Ascending aorta (tissue), 2 donors: ENCODE data around the gene GTF3C6. TPM values are rescaled to one million over a fixed set of nuclear protein-coding genes. Genes with fewer than 3 reads are reported as not detected.
"Not testable (repeated sequence)": the region's sequence is repeated elsewhere in the genome, so short reads cannot be mapped to it uniquely, and the experiment has no call there.

Experiments used
- DNase-seq, 2 donors: peaks; one replicate each; pipeline ENCODE4 v3.0.0-alpha.2; 2019; ENCODE audit warnings: low spot score in 2 of 2
- H3K27ac ChIP-seq, 2 donors: fragments of 200-600 bp; sonication (generic); one replicate each; pipeline ENCODE4 v1.5.1; 2016 to 2017; ENCODE audit warnings: mild to moderate bottlenecking in 1 of 2
- H3K27me3 ChIP-seq: fragments of 200-600 bp; sonication (generic); one replicate; pipeline ENCODE4 v1.5.1; 2017
- H3K36me3 ChIP-seq, 2 donors: fragments of 200-600 bp; sonication (generic); one replicate each; pipeline ENCODE4 v1.5.1; 2016
- H3K4me1 ChIP-seq, 2 donors: fragments of 200-600 bp; sonication (generic); one replicate each; pipeline ENCODE4 v1.5.1; 2016 to 2017; ENCODE audit warnings: mild to moderate bottlenecking in 1 of 2
- H3K4me3 ChIP-seq, 2 donors: fragments of 200-600 bp; sonication (generic); one replicate each; pipeline ENCODE4 v1.5.1; 2016 to 2017; ENCODE audit warnings: mild to moderate bottlenecking in 1 of 2
- H3K9me3 ChIP-seq, 2 donors: fragments of 200-600 bp; sonication (generic); one replicate each; pipeline ENCODE4 v1.5.1; 2016
- intact Hi-C: fragments of 100-400 bp; cut with DNase I; formaldehyde crosslinking; loops from one replicate; pipeline ENCODE4 v1.15.1; 2023
- total RNA-seq: library from RNA; depleted of rRNA; stranded (reverse); fragments of >200 nt; gene quantifications from one replicate; pipeline ENCODE4 v1.1.0, GENCODE V29; 2016
- TF ChIP-seq, protein P1 (sequence below), 3 experiments: fragments of 200-600 bp in 2 of 3; fragments of 450-650 bp in 1 of 3; sonication (generic) in 2 of 3; IDR thresholded peaks; one replicate each; pipeline ENCODE4 v1.5.1; 2016 to 2019; ENCODE audit warnings: antibody characterized with exemption in 3 of 3, mild to moderate bottlenecking in 1 of 3, moderate library complexity in 1 of 3

GTF3C6 gene
- total RNA-seq, 1 donor from 2014 or later, result 31.9 TPM

DNA sequence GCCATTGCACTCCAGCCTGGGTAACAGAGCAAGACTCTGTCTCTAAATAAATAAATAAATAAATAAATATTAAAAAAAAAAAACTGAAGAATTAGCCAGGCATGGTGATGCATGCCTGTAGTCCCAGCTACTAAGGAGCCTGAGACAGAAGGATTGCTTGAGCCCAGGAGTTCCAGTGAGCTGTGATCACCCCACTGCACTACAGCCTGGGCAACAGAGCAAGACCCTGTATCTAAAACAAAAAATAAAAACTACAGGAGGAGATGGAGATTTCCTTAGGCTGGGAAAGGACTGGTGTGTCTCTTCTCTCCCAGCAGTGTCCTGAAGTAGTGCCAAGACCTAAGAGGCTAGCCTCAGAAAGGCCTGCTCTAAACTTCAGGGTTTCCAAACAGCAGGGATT is 8.1 kb upstream of the GTF3C6 start:
- Histone ChIP-seq H3K4me3 (no peak overlapping the region), H3K27ac (no peak overlapping the region), H3K9me3 (no peaks in the 10 kb centered on the region), H3K36me3 (no peaks in the 10 kb centered on the region), H3K4me1 (no peaks in the 10 kb centered on the region), H3K27me3 (no peaks in the 10 kb centered on the region)
- TF ChIP-seq, protein P1, sequence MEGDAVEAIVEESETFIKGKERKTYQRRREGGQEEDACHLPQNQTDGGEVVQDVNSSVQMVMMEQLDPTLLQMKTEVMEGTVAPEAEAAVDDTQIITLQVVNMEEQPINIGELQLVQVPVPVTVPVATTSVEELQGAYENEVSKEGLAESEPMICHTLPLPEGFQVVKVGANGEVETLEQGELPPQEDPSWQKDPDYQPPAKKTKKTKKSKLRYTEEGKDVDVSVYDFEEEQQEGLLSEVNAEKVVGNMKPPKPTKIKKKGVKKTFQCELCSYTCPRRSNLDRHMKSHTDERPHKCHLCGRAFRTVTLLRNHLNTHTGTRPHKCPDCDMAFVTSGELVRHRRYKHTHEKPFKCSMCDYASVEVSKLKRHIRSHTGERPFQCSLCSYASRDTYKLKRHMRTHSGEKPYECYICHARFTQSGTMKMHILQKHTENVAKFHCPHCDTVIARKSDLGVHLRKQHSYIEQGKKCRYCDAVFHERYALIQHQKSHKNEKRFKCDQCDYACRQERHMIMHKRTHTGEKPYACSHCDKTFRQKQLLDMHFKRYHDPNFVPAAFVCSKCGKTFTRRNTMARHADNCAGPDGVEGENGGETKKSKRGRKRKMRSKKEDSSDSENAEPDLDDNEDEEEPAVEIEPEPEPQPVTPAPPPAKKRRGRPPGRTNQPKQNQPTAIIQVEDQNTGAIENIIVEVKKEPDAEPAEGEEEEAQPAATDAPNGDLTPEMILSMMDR (IDR thresholded peaks at IDR 0.05), result no peak
- no peak for DNase-seq
- intact Hi-C loops, result no loop called here

DNA sequence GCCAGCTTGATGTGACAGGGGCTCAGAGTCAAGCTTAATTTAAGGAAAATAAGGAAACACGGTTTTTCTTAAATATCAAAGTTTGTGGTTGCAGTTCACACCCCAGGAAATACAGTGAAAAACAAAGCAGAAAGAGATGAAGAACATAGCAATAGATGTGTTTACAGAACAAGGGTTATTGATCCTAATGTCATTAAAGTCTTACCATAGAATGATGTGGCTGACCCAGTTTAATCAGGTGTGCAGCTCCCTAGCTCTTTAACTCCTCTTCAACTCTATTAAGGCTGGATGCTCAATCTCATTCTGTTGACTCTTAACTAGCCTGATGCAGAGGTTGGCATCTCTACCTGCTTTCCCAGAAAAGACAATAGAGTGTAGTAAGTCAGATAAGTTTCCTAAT is 7.5 kb upstream of the GTF3C6 start:
- no peaks in the 10 kb centered on the region for H3K9me3 ChIP-seq
- TF ChIP-seq, protein P1 (IDR thresholded peaks at IDR 0.05), result no peak
- intact Hi-C loops, result no loop called here
- H3K27ac ChIP-seq, result no peak overlapping the region
- H3K4me3 ChIP-seq, result no peak overlapping the region
- no peaks in the 10 kb centered on the region for H3K27me3 ChIP-seq
- no peaks in the 10 kb centered on the region for H3K36me3 ChIP-seq
- H3K4me1 ChIP-seq, result no peaks in the 10 kb centered on the region
- DNase-seq, result no peak

DNA sequence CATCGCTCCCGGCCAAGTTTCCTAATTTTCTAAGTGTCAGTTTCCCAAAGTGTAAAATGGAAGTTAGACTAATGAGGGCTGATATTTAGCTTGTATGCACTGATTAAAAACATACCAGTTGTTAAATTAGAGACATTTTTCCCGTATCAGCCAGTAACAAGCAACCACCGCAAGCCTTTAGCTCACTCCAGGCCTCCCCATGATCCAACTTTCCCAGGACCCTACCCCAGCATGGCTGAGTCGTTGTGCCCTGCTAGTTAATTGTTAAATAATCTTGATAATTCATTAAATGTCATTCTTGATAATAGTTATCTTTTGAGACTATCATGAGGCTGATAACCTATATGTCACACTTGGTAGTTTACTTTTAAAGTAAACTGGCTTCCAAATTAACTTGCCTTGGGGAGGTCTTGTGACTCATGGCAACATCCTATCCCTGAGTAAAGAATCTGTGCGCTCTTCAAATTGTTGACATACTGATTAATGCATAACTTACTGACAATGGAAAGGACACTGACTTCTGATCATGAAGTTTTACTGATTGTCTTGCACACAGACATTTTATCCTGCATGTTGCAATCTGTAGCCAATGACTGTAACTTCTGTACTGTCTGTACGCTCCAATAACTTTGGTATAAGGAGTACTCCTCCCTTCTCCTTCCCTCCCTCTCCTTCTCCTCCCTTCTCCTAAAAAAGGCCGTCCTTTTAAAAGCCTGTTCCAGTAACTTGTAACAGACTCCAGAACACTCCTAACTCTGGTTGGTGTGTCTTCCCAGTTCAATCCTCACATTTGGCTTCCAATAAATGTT is 6.3 kb upstream of the GTF3C6 start:
- no peaks in the 10 kb centered on the region for H3K36me3 ChIP-seq
- intact Hi-C loops, result no loop called here
- no peaks in the 10 kb centered on the region for H3K9me3 ChIP-seq
- H3K4me1 ChIP-seq, result no peaks in the 10 kb centered on the region
- H3K27me3 ChIP-seq, result no peaks in the 10 kb centered on the region
- H3K27ac ChIP-seq, result no peak overlapping the region
- TF ChIP-seq, protein P1 (IDR thresholded peaks at IDR 0.05), result no peak
- no peak for DNase-seq
- no peak overlapping the region for H3K4me3 ChIP-seq

DNA sequence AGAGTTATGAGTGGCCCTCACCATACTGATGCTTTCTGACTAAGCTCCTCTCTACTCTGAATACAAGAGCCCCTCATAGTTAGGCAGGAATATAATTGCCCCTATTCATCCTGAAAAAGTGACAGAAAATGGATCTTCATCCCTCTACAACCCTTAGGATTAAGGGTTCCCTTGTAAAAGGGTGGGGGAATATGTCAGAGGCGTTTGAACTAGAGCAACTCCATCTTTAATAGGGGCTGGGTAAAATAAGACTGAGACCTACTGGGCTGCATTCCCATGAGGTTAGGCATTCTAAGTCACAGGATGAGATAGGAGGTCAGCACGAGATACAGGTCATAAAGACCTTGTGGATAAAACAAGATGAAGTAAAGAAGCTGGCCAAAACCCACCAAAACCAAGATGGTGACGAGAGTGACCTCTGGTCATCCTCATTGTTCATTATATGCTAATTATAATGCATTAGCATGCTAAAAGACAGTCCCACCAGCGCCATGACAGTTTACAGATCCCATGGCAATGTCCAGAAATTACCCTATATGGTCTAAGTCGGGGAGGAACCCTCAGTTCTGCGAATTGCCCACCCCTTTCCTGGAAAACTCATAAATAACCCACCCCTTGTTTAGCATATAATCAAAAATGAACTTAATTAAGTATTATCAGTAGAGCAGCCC is 4.7 kb upstream of the GTF3C6 start:
- no peak for DNase-seq
- TF ChIP-seq, protein P1 (IDR thresholded peaks at IDR 0.05), result no peak
- intact Hi-C loops, result no loop called here

DNA sequence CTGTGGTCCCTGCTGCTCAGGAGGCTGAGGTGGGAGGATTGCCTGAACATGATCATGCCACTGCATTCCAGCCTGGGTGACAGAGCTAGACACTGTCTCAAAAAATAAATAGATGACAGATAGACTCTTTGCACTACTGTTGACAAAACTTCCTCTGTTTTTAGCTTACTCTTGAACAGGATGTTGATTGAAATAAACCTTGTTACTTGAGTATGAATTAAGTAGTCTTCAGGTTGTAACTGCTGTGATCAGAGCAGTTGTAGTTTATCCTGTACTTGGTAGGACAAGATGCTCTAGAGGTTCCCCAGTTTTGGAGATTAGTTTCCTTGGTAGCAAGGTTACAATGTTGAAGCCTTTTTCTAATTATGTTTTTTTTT is 1.5 kb downstream of the GTF3C6 start:
- TF ChIP-seq, protein P1 (IDR thresholded peaks at IDR 0.05), result no peak

More for the DNA sequence above, 4.7 kb upstream of the GTF3C6 start:
- H3K36me3 ChIP-seq, result no peaks in the 10 kb centered on the region
- H3K27ac ChIP-seq, result no peak overlapping the region
- H3K4me1 ChIP-seq, result peaks cover 0 to 2% of the 10 kb centered on the region in 2 donors
- no peaks in the 10 kb centered on the region for H3K27me3 ChIP-seq
- H3K9me3 ChIP-seq, result no peaks in the 10 kb centered on the region
- H3K4me3 ChIP-seq, result no peak overlapping the region

DNA sequence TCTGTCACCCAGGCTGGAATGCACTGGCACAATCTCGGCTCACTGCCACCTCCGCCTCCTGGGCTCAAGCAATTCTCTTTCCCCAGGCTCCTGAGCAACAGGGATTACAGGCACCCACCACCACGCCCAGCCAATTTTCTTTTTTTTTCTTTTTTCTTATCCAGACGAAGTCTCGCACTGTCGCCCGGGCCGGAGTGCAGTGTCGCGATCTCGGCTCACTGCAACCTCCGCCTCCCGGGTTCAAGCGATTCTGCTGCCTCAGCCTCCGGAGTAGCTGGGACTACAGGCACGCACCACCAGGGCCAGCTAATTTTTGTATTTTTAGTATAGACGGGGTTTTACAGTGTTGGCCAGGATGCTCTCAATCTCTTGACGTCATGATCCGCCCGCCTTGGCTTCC is 4.1 kb downstream of the GTF3C6 start:
- H3K4me3 ChIP-seq, DNase-seq, H3K4me1 ChIP-seq, intact Hi-C loops, H3K27me3 ChIP-seq, H3K27ac ChIP-seq, H3K9me3 ChIP-seq: not testable (repeated sequence)
- peaks cover 38 to 59% of the 10 kb centered on the region in 2 donors for H3K36me3 ChIP-seq

More for the DNA sequence above, 1.5 kb downstream of the GTF3C6 start:
- no peak overlapping the region for H3K27ac ChIP-seq
- peaks cover 0 to 2% of the 10 kb centered on the region in 2 donors for H3K4me1 ChIP-seq
- no peaks in the 10 kb centered on the region for H3K9me3 ChIP-seq
- H3K4me3 ChIP-seq, result no peak overlapping the region
- H3K27me3 ChIP-seq, result no peaks in the 10 kb centered on the region
- DNase-seq, result no peak
- intact Hi-C loops, result no loop called here
- peaks cover 15 to 42% of the 10 kb centered on the region in 2 donors for H3K36me3 ChIP-seq
